ENCODE data around the gene TDRD3. TPM values are rescaled to one million over a fixed set of nuclear protein-coding genes. Genes with fewer than 3 reads are reported as not detected.

The TDRD3 gene
- total and polyA plus RNA-seq, 5 donors: 14.8 to 59.0 (median 50.7) TPM

DNA sequence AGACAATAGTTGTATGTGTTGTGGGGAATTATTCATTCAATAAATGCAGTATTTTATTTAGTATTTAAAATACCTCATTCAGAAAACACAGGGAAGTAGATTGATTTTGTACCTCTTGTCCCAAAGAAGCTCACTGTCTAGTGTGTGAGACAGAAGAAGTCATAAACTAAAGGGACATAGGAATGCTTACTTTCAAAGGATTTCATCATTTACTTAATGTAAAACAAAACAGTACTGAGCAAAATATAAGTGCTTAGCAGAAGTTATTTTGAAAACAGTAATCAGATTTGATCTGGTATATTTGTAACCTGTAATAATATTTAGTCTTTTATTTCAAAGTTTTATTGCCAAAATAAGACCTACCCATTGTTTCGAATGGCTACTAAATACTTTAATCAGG lies 117.9 kb downstream of the TDRD3 start:
- 99% methylated on average over 1 of the region's 1 CpG for WGBS
- intact Hi-C loops (cut with DNase I): no loop called here
- ATAC-seq (no peak), DNase-seq (no peak)
- no peak overlapping the region for H3K4me3 ChIP-seq (ENCODE audit: low read length)
- H3K27me3 ChIP-seq (ENCODE audit: control insufficient read depth, insufficient read depth): no peaks in the 10 kb centered on the region
- no peaks in the 10 kb centered on the region for H3K9me3 ChIP-seq (ENCODE audit: control insufficient read depth, low read length)
- no peaks in the 10 kb centered on the region for H3K4me1 ChIP-seq (ENCODE audit: control insufficient read depth, insufficient read depth, low read length)
- H3K27ac ChIP-seq (ENCODE audit: low read length): no peak overlapping the region

DNA sequence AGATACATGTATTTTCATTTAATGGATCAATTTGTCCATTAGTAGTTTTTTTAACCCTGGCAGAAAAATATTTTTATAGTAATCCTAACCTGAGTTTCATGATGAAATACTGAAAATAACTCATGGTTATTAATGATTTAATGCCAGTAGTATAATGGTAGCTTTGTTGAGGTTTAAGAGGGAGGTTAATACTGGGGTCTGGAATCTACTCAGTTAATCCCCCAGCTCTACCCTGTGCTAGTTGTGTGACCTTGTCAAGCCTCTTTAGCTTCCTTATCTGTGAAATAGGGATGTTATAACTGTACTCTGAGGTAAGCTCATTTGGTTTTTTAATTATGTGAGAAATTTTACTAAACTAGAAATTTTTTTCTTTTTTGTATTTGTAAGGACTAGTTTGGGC lies 122.5 kb downstream of the TDRD3 start:
- Histone ChIP-seq H3K9me3 (ENCODE audit: control insufficient read depth, low read length) (no peaks in the 10 kb centered on the region), H3K4me1 (ENCODE audit: control insufficient read depth, insufficient read depth, low read length) (no peaks in the 10 kb centered on the region), H3K27me3 (ENCODE audit: control insufficient read depth, insufficient read depth) (no peaks in the 10 kb centered on the region), H3K27ac (ENCODE audit: low read length) (no peak overlapping the region), H3K4me3 (ENCODE audit: low read length) (no peak overlapping the region)
- intact Hi-C loops (cut with DNase I): no loop called here
- no peak for ATAC-seq
- no peak for DNase-seq

DNA sequence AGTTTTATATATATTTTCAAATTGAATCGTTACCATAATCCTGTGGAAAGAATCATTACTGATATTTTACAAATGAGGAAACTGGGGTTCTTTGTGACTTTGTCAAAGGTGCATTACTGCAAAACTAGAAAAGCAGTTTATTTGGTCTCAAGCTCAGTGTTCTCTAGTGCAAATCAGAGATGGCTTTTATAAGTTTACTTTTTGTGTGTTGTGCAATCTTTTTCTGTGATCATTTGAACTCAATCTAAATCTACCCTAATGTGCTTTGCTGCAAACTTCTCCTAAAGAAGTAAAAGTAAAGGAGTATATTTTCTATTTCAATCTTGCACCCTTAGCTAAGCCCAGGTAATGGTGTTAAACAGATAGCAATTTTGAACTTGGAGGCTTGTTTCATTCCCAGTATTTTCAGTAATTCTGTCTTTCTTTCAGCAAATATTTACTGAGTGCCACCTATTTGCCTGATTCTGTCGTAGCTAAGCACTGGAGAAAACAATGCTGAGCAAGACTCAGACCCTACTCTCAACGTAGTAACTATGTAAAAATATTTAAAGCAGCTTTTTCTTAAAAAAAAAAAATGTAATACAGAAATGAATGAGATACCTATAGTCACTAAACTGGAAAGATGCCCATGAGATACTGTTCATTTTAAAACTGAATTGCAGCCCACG lies 124.0 kb downstream of the TDRD3 start:
- intact Hi-C loops (cut with DNase I): no loop called here
- 90% methylated on average over 4 of the region's 4 CpGs for WGBS
- Histone ChIP-seq H3K4me1 (ENCODE audit: control insufficient read depth, insufficient read depth, low read length) (no peaks in the 10 kb centered on the region), H3K27ac (ENCODE audit: low read length) (no peak overlapping the region), H3K9me3 (ENCODE audit: control insufficient read depth, low read length) (no peaks in the 10 kb centered on the region), H3K27me3 (ENCODE audit: control insufficient read depth, insufficient read depth) (no peaks in the 10 kb centered on the region), H3K4me3 (ENCODE audit: low read length) (no peak overlapping the region)
- no peak for ATAC-seq
- DNase-seq: no peak

DNA sequence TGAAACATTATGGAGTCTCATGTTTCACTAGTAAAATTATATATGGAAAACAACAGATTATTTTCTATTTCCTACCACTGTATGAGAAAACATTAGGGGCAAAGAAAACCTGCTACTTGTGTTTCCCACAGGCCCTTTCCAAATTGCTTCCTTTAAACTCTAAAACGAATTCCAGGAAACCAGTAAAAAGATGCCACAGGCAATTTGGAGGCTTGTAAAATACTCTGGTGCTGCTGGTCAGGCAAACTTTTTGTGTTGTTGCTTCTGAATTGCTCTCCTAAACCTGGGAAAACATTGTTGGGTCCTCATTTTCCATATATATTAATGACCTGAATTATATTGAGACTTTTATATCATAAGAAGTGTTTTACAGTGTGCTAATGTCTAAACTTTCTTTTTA lies 141.5 kb downstream of the TDRD3 start:
- DNase-seq (no peak), ATAC-seq (no peak)
- H3K9me3 ChIP-seq (ENCODE audit: control insufficient read depth, low read length): no peaks in the 10 kb centered on the region
- 45% methylated on average over 1 of the region's 1 CpG for WGBS
- H3K4me3 ChIP-seq (ENCODE audit: low read length): no peak overlapping the region
- H3K27me3 ChIP-seq (ENCODE audit: control insufficient read depth, insufficient read depth): no peaks in the 10 kb centered on the region
- intact Hi-C loops (cut with DNase I): no loop called here
- H3K4me1 ChIP-seq (ENCODE audit: control insufficient read depth, insufficient read depth, low read length): no peaks in the 10 kb centered on the region
- no peak overlapping the region for H3K27ac ChIP-seq (ENCODE audit: low read length)

DNA sequence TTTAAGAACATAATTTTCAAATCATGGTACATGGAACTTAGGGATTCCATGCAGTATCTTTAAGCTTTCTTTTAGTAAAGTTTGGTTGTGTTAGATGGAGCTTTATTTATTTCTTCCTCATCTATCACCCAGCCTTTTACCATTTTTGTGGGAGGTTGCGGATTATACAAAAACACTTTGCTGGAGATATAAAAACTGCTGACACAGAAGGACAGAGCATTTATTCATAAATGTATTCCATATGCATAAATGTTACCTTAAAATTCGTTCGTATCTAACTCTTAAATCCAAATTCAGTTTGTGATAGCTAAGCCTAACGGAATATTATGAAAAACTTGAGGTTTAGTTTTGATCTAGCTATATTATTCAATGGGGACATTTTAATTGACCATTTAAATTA lies 143.3 kb downstream of the TDRD3 start:
- H3K27ac ChIP-seq (ENCODE audit: low read length): no peak overlapping the region
- no peak overlapping the region for H3K4me3 ChIP-seq (ENCODE audit: low read length)
- no peaks in the 10 kb centered on the region for H3K9me3 ChIP-seq (ENCODE audit: control insufficient read depth, low read length)
- H3K4me1 ChIP-seq (ENCODE audit: control insufficient read depth, insufficient read depth, low read length): no peaks in the 10 kb centered on the region
- ATAC-seq (no peak), DNase-seq (no peak)
- intact Hi-C loops (cut with DNase I): no loop called here
- 97% methylated on average over 4 of the region's 4 CpGs for WGBS
- no peaks in the 10 kb centered on the region for H3K27me3 ChIP-seq (ENCODE audit: control insufficient read depth, insufficient read depth)

DNA sequence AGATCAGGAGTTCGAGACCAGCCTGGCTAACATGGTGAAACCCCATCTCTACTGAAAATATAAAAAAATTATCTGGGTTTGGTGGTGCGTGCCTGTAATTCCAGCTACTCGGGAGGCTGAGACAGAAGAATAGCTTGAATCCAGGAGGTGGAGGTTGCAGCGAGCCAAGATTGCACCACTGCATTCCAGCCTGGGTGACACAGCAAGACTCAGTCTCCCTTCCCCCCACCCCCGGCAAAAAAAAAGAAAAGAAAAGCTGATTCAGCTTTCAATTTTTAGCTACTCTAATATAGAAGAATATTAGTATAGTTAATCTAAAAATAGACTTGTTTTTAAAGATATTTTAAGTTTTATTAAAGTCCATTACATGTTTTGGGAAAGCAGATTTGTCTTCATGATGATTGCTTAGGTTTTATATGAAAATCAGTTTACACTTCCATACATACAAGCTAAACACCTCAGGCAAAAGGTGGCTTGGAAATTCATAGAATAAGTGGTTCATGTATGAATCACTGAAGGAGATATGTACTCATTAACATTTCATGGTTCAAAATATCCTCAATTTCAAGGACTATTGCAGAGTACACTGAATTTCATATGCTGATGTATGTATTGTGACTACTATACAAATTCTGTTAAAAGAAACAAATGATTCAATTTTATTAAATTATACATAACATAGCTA lies 165.2 kb downstream of the TDRD3 start:
- WGBS: 92% methylated on average over 5 of the region's 5 CpGs

DNA sequence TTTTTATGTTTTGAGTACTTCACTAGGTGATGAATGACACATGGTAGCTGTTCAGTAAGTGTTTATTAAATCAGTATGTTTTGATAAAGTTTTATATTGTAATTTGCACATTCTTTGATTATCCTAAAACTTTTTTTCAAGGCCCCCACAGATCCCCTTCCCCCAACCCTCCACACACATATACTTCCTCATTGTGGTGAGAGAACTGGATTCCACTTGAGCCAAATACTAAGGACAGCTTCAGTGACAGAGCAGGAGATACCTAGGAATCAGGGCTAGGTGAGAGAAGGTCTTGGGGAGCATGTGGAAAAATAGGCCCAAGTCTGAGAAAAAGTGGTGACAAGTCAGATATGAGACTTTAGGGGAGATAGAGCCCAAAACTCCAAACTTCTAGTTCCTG lies 174.6 kb downstream of the TDRD3 start:
- intact Hi-C loops (cut with DNase I): no loop called here
- Histone ChIP-seq H3K4me3 (ENCODE audit: low read length) (no peak overlapping the region), H3K9me3 (ENCODE audit: control insufficient read depth, low read length) (no peaks in the 10 kb centered on the region), H3K4me1 (ENCODE audit: control insufficient read depth, insufficient read depth, low read length) (no peaks in the 10 kb centered on the region), H3K27ac (ENCODE audit: low read length) (no peak overlapping the region), H3K27me3 (ENCODE audit: control insufficient read depth, insufficient read depth) (no peaks in the 10 kb centered on the region)
- DNase-seq: no peak
- no peak for ATAC-seq

More for the DNA sequence above, 165.2 kb downstream of the TDRD3 start:
- no peak overlapping the region for H3K27ac ChIP-seq (ENCODE audit: low read length)
- H3K4me3 ChIP-seq (ENCODE audit: low read length): no peak overlapping the region
- no peaks in the 10 kb centered on the region for H3K27me3 ChIP-seq (ENCODE audit: control insufficient read depth, insufficient read depth)
- no peaks in the 10 kb centered on the region for H3K4me1 ChIP-seq (ENCODE audit: control insufficient read depth, insufficient read depth, low read length)
- intact Hi-C loops (cut with DNase I): no loop called here
- no peak for DNase-seq
- H3K9me3 ChIP-seq (ENCODE audit: control insufficient read depth, low read length): no peaks in the 10 kb centered on the region
- ATAC-seq: no peak

DNA sequence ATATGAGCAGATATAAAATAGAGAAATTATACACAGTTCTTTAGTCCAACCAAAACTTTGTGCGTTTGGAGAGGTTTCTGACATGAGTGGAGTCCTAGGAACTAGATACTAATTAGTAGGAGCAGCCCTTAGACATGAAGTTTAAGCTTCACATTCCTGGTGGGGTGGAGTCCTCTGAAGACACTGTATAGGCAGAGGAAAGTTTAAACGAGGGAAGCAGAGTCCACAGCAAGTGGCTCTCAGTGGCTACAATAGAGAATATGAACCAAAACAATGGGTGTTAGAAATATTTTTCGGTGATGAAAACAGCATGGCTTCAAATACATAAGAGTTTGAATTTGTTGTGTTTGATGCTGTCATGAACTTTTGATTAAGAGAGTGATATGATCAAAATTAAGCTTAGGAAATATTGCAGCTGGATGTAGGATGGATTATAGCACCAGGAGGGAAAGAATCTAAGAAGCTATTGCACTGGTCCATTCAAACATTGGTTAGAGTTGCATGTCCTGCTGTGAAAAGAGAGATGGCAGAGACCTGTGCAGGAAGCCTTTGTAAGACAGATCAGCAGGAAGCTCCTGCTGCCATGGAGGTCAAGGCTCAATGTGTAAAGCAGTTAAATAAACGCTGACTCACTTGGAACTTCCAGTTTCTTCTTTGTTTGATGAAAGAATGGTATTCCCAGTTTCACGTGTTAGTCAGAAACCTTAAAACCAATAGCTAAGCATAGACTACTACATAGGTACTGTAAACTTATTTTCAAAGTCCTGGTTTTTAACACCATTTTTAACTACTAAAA lies 175.2 kb downstream of the TDRD3 start:
- no peak for DNase-seq
- Histone ChIP-seq H3K4me1 (ENCODE audit: control insufficient read depth, insufficient read depth, low read length) (no peaks in the 10 kb centered on the region), H3K4me3 (ENCODE audit: low read length) (no peak overlapping the region), H3K9me3 (ENCODE audit: control insufficient read depth, low read length) (no peaks in the 10 kb centered on the region), H3K27ac (ENCODE audit: low read length) (no peak overlapping the region), H3K27me3 (ENCODE audit: control insufficient read depth, insufficient read depth) (no peaks in the 10 kb centered on the region)
- intact Hi-C loops (cut with DNase I): no loop called here
- ATAC-seq: no peak
- 67% methylated on average over 5 of the region's 5 CpGs for WGBS

DNA sequence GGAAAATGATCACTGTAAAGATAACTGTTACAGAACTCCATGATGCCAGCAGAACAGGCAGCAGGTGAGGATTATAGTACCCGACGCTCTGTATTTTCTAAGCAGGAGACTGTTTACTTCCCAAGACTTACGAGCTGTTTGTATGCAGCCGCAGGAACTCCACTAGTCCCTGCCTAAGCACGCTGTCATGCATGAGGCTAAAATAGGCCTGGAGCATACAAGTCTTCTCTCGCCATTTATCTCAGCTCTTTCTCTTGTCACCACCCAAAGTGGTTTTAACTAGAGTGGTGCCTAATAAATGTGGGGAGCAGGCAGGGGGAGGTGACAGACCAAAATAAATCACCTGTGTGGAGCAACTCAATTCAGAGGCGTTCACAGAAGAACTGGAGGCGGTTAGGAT lies 175.8 kb downstream of the TDRD3 start:
- intact Hi-C loops (cut with DNase I): no loop called here

DNA sequence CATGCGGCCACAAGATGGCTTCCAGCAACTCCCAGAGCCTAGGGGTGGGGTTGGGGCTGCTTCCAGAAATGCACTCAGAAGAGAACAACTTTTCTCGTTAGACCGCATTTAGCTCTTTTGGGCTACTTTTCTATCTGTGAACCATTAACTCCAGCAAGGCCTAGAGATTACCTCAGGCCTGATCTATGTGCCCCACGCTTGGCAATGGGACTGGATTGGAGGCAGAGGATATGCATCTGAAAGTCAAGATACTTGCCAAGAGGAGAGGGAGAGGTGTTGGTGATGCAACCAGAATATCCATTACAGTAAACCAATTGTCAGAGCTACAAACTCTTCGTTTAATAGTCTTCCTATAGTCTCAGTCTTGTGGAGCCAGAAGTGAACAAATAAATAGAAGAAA lies 177.7 kb downstream of the TDRD3 start:
- no peak for ATAC-seq
- DNase-seq: no peak
- no peak overlapping the region for H3K27ac ChIP-seq (ENCODE audit: low read length)
- intact Hi-C loops (cut with DNase I): no loop called here
- no peaks in the 10 kb centered on the region for H3K27me3 ChIP-seq (ENCODE audit: control insufficient read depth, insufficient read depth)
- H3K4me3 ChIP-seq (ENCODE audit: low read length): no peak overlapping the region
- H3K4me1 ChIP-seq (ENCODE audit: control insufficient read depth, insufficient read depth, low read length): no peaks in the 10 kb centered on the region
- WGBS: 92% methylated on average over 5 of the region's 5 CpGs
- no peaks in the 10 kb centered on the region for H3K9me3 ChIP-seq (ENCODE audit: control insufficient read depth, low read length)

More for the DNA sequence above, 175.8 kb downstream of the TDRD3 start:
- Histone ChIP-seq H3K4me3 (ENCODE audit: low read length) (no peak overlapping the region), H3K27ac (ENCODE audit: low read length) (no peak overlapping the region), H3K4me1 (ENCODE audit: control insufficient read depth, insufficient read depth, low read length) (no peaks in the 10 kb centered on the region), H3K9me3 (ENCODE audit: control insufficient read depth, low read length) (no peaks in the 10 kb centered on the region), H3K27me3 (ENCODE audit: control insufficient read depth, insufficient read depth) (no peaks in the 10 kb centered on the region)
- WGBS: 87% methylated on average over 8 of the region's 8 CpGs
- DNase-seq (no peak), ATAC-seq (no peak)

DNA sequence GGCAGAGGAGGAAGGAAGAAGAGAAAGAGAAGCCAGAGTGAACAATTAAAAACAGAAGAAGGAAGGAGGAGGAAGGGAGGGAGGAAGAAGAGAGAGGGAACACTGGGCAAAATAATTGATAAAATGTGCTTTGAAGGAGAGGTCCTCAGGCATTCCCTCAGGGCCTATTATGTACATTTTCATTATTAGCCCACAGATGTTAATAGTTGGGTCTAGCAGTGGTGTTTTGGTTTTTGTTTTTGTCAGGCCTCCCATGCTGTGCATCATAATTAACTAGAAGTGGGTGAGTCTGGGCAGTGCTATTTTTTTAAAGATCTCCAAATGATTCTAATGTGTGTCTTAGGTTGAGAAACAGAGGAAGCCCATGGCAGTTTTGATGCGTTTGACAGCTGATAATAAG lies 178.1 kb downstream of the TDRD3 start:
- 85% methylated on average over 1 of the region's 1 CpG for WGBS
- intact Hi-C loops (cut with DNase I): no loop called here
- no peak for ATAC-seq

More for the DNA sequence above, 178.1 kb downstream of the TDRD3 start:
- no peak for DNase-seq
- Histone ChIP-seq H3K4me1 (ENCODE audit: control insufficient read depth, insufficient read depth, low read length) (no peaks in the 10 kb centered on the region), H3K9me3 (ENCODE audit: control insufficient read depth, low read length) (no peaks in the 10 kb centered on the region), H3K4me3 (ENCODE audit: low read length) (no peak overlapping the region), H3K27me3 (ENCODE audit: control insufficient read depth, insufficient read depth) (no peaks in the 10 kb centered on the region), H3K27ac (ENCODE audit: low read length) (no peak overlapping the region)
